Activated naive CD4-positive, alpha-beta T cell (primary cell): ENCODE data around the gene RAB5B.
"Not testable (repeated sequence)": the region's sequence is repeated elsewhere in the genome, so short reads cannot be mapped to it uniquely, and the experiment has no call there.

Source experiments
- DNase-seq, 4 experiments: peaks; one replicate each; lab custom pipeline; 2025; lab: John Stamatoyannopoulos, UW

The RAB5B gene

GRCh38 chr12:55940065-55940732, 33.7 kb upstream of the RAB5B start:
- DNase-seq, result peak; percentile 50 to 78 (median 66)

- DNase-seq, result no peak
Observed at GRCh38 chr12:55942055-55942454, 31.8 kb upstream of the RAB5B start.

DNA sequence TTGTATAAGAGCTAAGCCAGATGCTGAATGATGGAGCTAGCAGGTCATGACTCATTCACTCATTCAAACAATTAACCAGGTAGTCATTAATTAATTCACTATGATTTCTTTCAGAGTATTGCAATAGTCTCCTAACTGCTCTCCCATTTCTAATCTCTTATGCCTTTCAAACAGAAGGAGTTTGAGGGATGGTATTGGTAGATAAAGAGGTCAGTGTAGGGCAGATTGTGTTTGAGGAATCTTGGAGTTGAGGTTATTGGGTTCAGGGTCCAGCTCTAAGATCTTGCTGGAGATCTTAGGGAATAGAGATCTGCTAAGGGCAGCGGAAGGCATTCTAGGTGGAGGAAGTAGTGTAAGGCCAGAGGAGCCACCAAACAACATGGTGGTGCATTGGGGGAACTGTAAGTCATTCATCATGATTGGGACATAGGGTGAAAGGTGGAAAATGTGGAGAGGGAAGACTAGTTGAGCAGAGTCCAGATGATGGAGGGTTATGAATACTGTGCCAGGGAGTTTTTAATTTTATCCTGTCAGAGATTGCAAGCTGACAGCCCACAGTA, 31.2 kb upstream of the RAB5B start:
- DNase-seq, result no peak

- no peak for DNase-seq
Observed at GRCh38 chr12:55946553-55946952, 27.3 kb upstream of the RAB5B start.

DNA sequence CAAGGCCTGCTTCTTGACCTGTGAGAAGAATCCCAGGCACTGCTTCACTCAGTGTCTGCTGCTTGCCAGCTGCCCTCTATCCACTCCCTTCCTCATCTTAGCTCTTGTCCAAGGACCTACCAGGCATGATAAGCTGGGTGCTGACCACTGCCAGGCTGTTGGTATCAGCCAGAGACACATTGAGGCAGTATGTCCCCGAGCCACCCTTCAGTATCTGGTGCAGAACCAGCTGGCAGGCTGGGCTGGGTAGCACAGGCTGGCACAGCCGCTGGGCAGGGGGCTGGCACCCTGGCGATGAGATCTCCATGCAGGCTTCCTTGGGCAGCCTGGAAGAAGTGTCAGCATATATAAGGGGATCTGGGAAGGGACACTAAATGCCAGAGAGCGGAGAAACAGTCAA, 18.5 kb upstream of the RAB5B start:
- no peak for DNase-seq

GRCh38 chr12:55955800-55956508, 17.9 kb upstream of the RAB5B start:
- peak in 2 of 4 experiments; percentile 17 to 51 for DNase-seq

DNA sequence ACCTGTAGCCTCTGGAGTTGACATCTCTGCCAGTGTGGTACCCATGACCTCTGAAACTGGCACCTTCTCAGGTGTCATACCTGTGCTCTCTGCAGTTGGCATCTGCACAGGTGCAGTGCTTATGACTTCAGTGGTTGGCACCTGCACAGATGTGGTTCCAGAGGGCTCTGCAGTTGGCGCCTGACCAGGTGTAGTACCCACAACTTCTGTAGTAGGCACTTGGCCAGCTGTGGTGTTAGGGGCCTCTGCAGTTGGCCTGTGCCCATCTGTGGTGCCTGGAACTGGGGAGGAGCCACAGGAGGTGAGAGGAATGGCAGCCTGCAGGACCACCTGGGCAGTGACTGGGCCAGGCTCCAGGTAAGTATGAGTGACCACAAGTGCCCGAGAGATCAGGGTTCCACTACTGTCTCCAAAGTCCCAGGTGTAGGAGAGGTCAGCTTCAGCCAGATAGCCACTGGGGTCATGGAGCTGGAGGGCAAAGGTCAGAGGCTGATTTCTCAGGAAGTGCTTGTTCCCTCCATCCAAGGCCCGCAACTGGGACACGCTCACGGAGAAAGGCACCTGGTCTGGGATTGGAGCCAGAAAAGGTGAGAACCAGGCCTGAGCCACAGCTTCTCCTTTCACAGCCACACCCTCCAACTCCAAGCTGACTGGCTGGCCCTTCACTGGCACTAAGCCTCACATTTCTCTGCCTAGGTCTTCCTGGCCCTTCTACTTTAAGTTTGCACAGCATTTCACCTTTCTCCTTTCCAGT, 16.6 kb upstream of the RAB5B start:
- DNase-seq, result no peak

GRCh38 chr12:55963760-55964159, 10.1 kb upstream of the RAB5B start:
- no peak for DNase-seq

- DNase-seq, result no peak
Observed at GRCh38 chr12:55965240-55965639, 8.6 kb upstream of the RAB5B start.

DNA sequence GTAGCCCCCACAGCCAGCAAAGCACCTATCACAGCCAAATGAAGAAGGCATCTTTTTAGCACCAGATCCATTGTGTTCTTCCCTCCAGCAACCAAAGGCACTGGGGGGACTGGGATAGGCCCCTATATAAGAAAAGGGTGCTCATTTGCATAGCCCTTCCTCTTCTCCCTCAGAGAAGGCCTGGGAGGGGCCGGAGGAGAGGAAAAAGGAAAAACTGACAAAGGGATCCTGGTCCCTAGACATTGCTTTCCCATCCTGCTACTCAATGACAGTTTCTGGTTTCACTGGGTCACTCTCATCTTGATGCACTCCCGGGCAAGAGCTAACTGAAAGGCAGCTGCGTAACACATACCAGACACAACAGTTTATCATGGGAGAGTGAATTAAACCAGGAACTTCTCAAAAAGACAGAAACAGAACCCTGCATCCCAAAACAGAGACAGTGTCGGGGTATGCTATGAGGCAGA, 7.9 kb upstream of the RAB5B start, which contains the start of gene PMEL:
Gene PMEL, minus strand, starts transcription at position 102 of the 467 bp plus-strand sequence. Its CDS starts 31 bp downstream, at position 71.
- DNase-seq, result no peak

GRCh38 chr12:55966408-55967281, 7.2 kb upstream of the RAB5B start, which contains the start of gene CDK2:
Gene CDK2, plus strand, starts transcription at chr12:55966830. Its CDS starts 179 bp downstream, at chr12:55967009.
- DNase-seq, result peak; percentile 56 to 80 (median 74)

GRCh38 chr12:55969356-55969755, 4.5 kb upstream of the RAB5B start:
- no peak for DNase-seq

- DNase-seq, result no peak
Observed at GRCh38 chr12:55970775-55971174, 3.1 kb upstream of the RAB5B start.

DNA sequence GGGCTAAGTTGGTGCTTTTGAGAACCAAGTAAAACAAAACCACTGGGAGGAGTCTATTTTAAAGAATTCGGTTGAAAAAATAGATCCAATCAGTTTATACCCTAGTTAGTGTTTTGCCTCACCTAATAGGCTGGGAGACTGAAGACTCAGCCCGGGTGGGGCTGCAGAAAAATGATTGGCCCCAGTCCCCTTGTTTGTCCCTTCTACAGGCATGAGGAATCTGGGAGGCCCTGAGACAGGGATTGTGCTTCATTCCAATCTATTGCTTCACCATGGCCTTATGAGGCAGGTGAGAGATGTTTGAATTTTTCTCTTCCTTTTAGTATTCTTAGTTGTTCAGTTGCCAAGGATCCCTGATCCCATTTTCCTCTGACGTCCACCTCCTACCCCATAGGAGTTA, 1.8 kb upstream of the RAB5B start:
- no peak for DNase-seq

- no peak for DNase-seq
Observed at GRCh38 chr12:55972456-55972855, 1.4 kb upstream of the RAB5B start.

- DNase-seq, result no peak
Observed at GRCh38 chr12:55972911-55973598, 823 bp upstream of the RAB5B start.

- peak in 2 of 4 experiments; percentile 43 to 50 for DNase-seq
Observed at GRCh38 chr12:55974308-55974730, 441 bp downstream of the RAB5B start.

GRCh38 chr12:55978393-55978792, 4.5 kb downstream of the RAB5B start:
- no peak for DNase-seq

- DNase-seq, result no peak
Observed at GRCh38 chr12:55979069-55979468, 5.2 kb downstream of the RAB5B start.

GRCh38 chr12:55981882-55982281, 8.0 kb downstream of the RAB5B start:
- DNase-seq, result not testable (repeated sequence)
